Heart right ventricle (tissue), 16 donors: Measurements from ENCODE around the gene UBN1. TPM values are rescaled to one million over a fixed set of nuclear protein-coding genes. Genes with fewer than 3 reads are reported as not detected.

Experiments
- ATAC-seq, 8 donors: fragments of 200-7000 bp; cut with Tn5 transposase; one replicate each; pipeline ENCODE4 v1.9.1; 2020; ENCODE audit warnings: mild to moderate bottlenecking in 8 of 8, moderate library complexity in 8 of 8, moderate number of reproducible peaks in 1 of 8
- DNase-seq, 2 donors: peaks; one replicate each; pipeline ENCODE4 v3.0.0-alpha.2; 2020
- H3K27ac ChIP-seq, 10 donors: fragments of 200-600 bp; sonication (generic) in 2 of 10; one replicate each; pipeline versions ENCODE4 v1.5.0 to v1.8.0; 2020 to 2022; ENCODE audit warnings: mild to moderate bottlenecking in 3 of 10
- H3K27me3 ChIP-seq, 7 donors: fragments of 200-600 bp; one replicate each; pipeline ENCODE4 v1.8.0; 2021 to 2022; ENCODE audit warnings: mild to moderate bottlenecking in 2 of 7
- H3K36me3 ChIP-seq, 9 donors: fragments of 200-600 bp; sonication (generic) in 1 of 9; one replicate each; pipeline versions ENCODE4 v1.5.0 to v1.8.0; 2020 to 2022; ENCODE audit warnings: mild to moderate bottlenecking in 2 of 9
- H3K4me1 ChIP-seq, 9 donors: fragments of 200-600 bp; sonication (generic) in 1 of 9; one replicate each; pipeline versions ENCODE4 v1.5.0 to v1.8.0; 2020 to 2022; ENCODE audit warnings: mild to moderate bottlenecking in 4 of 9
- H3K4me3 ChIP-seq, 10 donors: fragments of 200-600 bp; sonication (generic) in 2 of 10; one replicate each; pipeline versions ENCODE4 v1.5.0 to v1.8.0; 2020 to 2022; ENCODE audit warnings: mild to moderate bottlenecking in 7 of 10, moderate library complexity in 2 of 10
- H3K9me3 ChIP-seq, 11 donors: fragments of 200-600 bp in 10 of 11; sonication (generic) in 2 of 11; one replicate each; pipeline versions ENCODE4 v1.5.0 to v1.8.0; 2013 to 2022; ENCODE audit warnings: mild to moderate bottlenecking in 2 of 11, control low read depth in 1 of 11, moderate library complexity in 1 of 11
- CTCF ChIP-seq, 9 donors: fragments of 200-600 bp; sonication (generic) in 2 of 9; IDR thresholded peaks; one replicate each; pipeline versions ENCODE4 v1.5.0 to v1.8.0; 2021 to 2022; ENCODE audit warnings: antibody characterized with exemption in 9 of 9, mild to moderate bottlenecking in 5 of 9, moderate library complexity in 1 of 9
- WGBS, 2 donors: extraction: QIAGEN DNeasy Blood & Tissue Kit; methylation state at CpG; one replicate each; pipeline ENCODE4 v1.1.7; 2013; ENCODE audit warnings: inconsistent platforms in 1 of 2; 5-methylcytosine and 5-hydroxymethylcytosine counted together
- intact Hi-C, 10 donors: fragments of 100-400 bp; cut with DNase I; formaldehyde crosslinking; loops; one replicate each; pipeline versions ENCODE4 v1.11.1 to v1.14.2; 2022
- polyA plus RNA-seq, 2 donors: library from polyadenylated mRNA; stranded (reverse); fragments of 200-250 nt; gene quantifications; one replicate each; pipeline ENCODE4 v1.2.3, GENCODE V29; 2013
- total RNA-seq, 10 donors: library from RNA; stranded (reverse); fragmentation: NEBNext Ultra II Directional in 3 of 10; extraction: Animal tissue kit (Norgen Biotek cat#: 25700) in 3 of 10; gene quantifications; one replicate each; pipeline versions ENCODE4 v1.2.1 to v1.2.4, GENCODE V29; 2021 to 2023
- donor health status: Arrhythmogenic right ventricular cardiomyopathy.
- donor health status: ischemic (EF 13 %, LVEDD 7.1; RV severe dilation, severe dysfunction).
- donor health status: healthy with polysubstance abuse.
- donor health status: DM: no; HTN: yes; CAD: no.
- donor health status: DM: no; HTN: no; CAD: no.
- donor health status: ischemic (EF 25% LVEDD 6.9; RV normal size, moderate dysfunction).
- donor health status: ischemic (EF 25% LVEDD 5.7; RV mildly dilated, moderate dysfunction).
- donor health status: healthy.
- donor health status: DM: yes; HTN: yes; CAD: no.
- donor health status: Ischemic cardiomyopathy.
- donor health status: ischemic (EF 35%, LVEDD 5.7; RV mildly dilated, moderate dysfunction).
- donor health status: nonischemic (EF 11% LVEDD 7.7; RV severe dilation, severe dysfunction).
- donor health status: DM: yes; HTN: yes; CAD: no.
- donor health status: PGD.
- donor health status: ischemic (EF 29% LVEDD 5.4; RV normal size, mild dysfunction).
- donor health status: nonischemic (EF 23%, LVEDD 6.1; RV moderate dilation, normal function).

The UBN1 gene
- total and polyA plus RNA-seq, 12 donors = 11.3 to 56.9 (median 30.2) TPM

DNA sequence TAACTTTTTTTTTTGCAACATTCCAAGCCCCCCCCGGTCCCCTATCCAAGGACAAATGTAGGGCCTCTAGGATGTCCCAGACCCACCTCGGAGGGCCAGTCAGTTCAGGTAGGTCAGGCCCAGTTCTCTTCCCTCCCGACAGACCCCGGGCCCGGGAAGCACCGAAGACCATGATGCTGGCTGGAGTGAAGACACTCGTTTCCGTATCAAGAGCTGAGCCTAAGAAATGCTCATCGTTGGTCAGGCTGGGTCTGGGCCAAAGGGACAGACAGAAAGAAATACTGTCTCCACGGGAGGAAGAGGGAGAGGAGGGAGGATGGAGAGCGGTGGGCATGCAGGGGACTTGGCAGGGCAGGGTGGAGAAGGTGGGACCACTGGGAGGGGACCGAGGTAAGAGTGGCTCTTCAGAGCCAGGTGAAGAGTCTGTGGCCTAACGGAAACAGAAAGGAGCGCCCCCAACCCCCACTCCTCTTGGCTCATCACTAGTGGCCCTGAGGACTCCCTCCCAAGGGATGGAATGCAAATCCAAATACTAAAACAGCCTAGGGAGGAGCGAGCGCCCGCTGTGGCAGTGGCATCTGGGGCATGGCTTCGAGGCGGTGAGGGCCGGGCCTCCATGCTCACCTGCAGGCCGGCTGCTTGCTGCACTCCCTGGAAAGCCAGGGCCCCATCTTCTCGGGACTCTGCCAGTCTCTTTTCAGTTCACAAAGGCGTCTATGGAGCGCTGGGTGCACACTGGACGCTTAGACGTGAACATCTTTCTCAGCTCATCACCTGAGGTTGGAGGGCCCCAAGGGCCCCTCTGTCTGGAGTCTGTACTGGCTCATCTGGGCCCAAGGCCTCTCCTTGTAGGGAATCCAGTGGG is 43.2 kb upstream of the UBN1 start:
- no peak for DNase-seq
- Histone ChIP-seq H3K27me3 (no peaks in the 10 kb centered on the region), H3K4me3 (no peak overlapping the region), H3K36me3 (peaks cover 0 to 62% (median 37%) of the 10 kb centered on the region in 9 donors), H3K27ac (peak overlapping the region in 7 of 10 donors; percentile 11 to 96 (median 62)), H3K9me3 (no peaks in the 10 kb centered on the region), H3K4me1 (peaks cover 0 to 51% (median 29%) of the 10 kb centered on the region in 9 donors)
- TF ChIP-seq CTCF (IDR thresholded peaks at IDR 0.05) = no peak
- intact Hi-C loops = loop anchor here in 5 of 10 donors (2.0 to 10.0 kb wide), 6 partner anchors 37 to 153 kb away; partner anchors contain the start of genes GLYR1 (in 3 of the 5), UBN1 (in 3 of the 5), ZNF500 (in 3 of the 5) and SEC14L5 (in 1 of the 5)
- 67 to 72% methylated on average over 26 of the region's 26 CpGs for WGBS, 2 donors
- no peak for ATAC-seq

DNA sequence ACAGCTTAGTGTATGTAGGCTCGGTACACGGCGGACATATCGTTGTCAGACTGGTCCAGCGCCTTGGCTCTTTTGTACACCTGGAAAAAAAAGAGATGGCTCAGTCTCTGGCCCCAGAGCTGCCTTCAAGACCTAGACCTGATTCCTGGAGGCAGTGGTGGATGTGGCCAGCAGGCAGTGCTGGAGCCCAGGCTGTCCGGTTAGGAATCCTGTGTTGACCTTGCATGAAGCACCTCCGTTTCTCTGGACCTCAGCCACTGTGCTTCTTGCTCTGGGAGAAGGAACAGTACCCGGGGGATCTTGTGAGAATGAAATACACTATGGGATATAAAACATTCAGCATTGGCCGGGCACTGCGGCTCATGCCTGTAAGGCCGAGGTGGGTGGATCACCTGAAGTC is 42.0 kb upstream of the UBN1 start:
- peak overlapping the region in 9 of 10 donors; percentile 11 to 73 (median 46) for H3K27ac ChIP-seq
- no peak overlapping the region for H3K4me3 ChIP-seq
- peak in 1 of 2 donors; percentile 53 for DNase-seq
- peak in 5 of 8 donors; percentile 18 to 46 (median 25) for ATAC-seq
- peaks cover 0 to 63% (median 39%) of the 10 kb centered on the region in 9 donors for H3K36me3 ChIP-seq
- 45 to 63% methylated on average over 11 of the region's 11 CpGs for WGBS, 2 donors
- no peaks in the 10 kb centered on the region for H3K9me3 ChIP-seq
- intact Hi-C loops = loop anchor here in 2 of 10 donors (2.0 to 10.0 kb wide), 3 partner anchors 42 to 152 kb away; partner anchors contain the start of genes GLYR1 (in 1 of the 2) and UBN1 (in 1 of the 2)
- H3K4me1 ChIP-seq = peaks cover 0 to 48% (median 26%) of the 10 kb centered on the region in 9 donors
- TF ChIP-seq CTCF (IDR thresholded peaks at IDR 0.05) = peak in 5 of 9 donors; percentile 19 to 55 (median 42)
- no peaks in the 10 kb centered on the region for H3K27me3 ChIP-seq

DNA sequence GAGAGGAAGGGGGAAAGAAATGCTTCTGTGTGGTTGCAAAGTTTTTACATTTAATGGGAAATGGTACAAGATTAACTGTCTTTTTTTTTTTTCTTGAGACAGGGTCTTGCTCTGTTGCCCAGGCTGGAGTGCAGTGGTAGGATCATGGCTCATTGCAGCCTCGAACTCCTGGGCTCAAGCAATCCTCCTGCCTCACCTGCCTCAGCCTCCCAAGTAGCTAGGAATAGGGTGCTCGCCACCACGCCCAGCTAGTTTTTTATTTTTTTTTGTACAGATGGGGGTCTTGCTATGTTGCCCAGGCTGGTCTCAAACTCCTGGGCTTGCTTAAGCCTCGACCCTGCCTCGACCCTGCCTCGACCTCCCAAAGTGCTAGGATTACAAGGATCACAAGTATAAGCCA is 41.0 kb upstream of the UBN1 start:
- ATAC-seq (no peak), DNase-seq (no peak)
- no peak for TF ChIP-seq CTCF (IDR thresholded peaks at IDR 0.05)

GRCh38 chr16:4811242-4811641 is 36.0 kb upstream of the UBN1 start:
- TF ChIP-seq CTCF (IDR thresholded peaks at IDR 0.05) = no peak
- intact Hi-C loops = no loop called here
- ATAC-seq (no peak), DNase-seq (no peak)
- no peak overlapping the region for H3K4me3 ChIP-seq
- H3K36me3 ChIP-seq = peaks cover 0 to 100% (median 79%) of the 10 kb centered on the region in 9 donors
- 95 to 98% methylated on average over 3 of the region's 3 CpGs for WGBS, 2 donors
- H3K27me3 ChIP-seq = no peaks in the 10 kb centered on the region
- no peaks in the 10 kb centered on the region for H3K9me3 ChIP-seq
- H3K27ac ChIP-seq = peak overlapping the region in 1 of 10 donors; percentile 13
- peaks cover 0 to 23% (median 8%) of the 10 kb centered on the region in 9 donors for H3K4me1 ChIP-seq

More for the DNA sequence above, 41.0 kb upstream of the UBN1 start:
- Histone ChIP-seq H3K4me3 (no peak overlapping the region), H3K4me1 (peaks cover 0 to 38% (median 16%) of the 10 kb centered on the region in 9 donors), H3K9me3 (no peaks in the 10 kb centered on the region), H3K27me3 (no peaks in the 10 kb centered on the region), H3K27ac (peak overlapping the region in 2 of 10 donors; percentile 11 to 73), H3K36me3 (peaks cover 0 to 74% (median 48%) of the 10 kb centered on the region in 9 donors)
- intact Hi-C loops = loop anchor here in 2 of 10 donors (5.0 to 10.0 kb wide), 2 partner anchors 41 to 59 kb away; partner anchors contain the start of genes GLYR1 (in 1 of the 2) and UBN1 (in 1 of the 2)
- 96 to 98% methylated on average over 6 of the region's 6 CpGs for WGBS, 2 donors
